Stimulated activated naive B cell treated with anti-CD40 and anti-IgM and Interleukin-4, amounts not matched to agents 10 μg/mL and 1 μg/mL and 100 μg/mL, for 72 hours (primary cell): ENCODE data around the gene IL22RA1.

ENCODE experiments used
- ATAC-seq, 2 donors: fragments of 150-1000 bp; cut with Tn5 transposase; replicated peaks; 2 replicates each; pipeline ENCODE4 v1.10.0; 2021; ENCODE audit warnings: moderate library complexity in 1 of 2
- DNase-seq: peaks from one replicate; pipeline ENCODE4 v3.0.0; 2021
- H3K27ac Mint-ChIP-seq: one replicate; pipeline ENCODE4 v1.8.0; 2022; ENCODE audit warnings: mild to moderate bottlenecking, mixed read lengths
- H3K27me3 Mint-ChIP-seq, 2 donors: one replicate each; pipeline ENCODE4 v1.8.0; 2022; ENCODE audit warnings: mixed read lengths in 2 of 2
- H3K36me3 Mint-ChIP-seq, 2 donors: one replicate each; pipeline ENCODE4 v1.8.0; 2022; ENCODE audit warnings: mixed read lengths in 2 of 2, mild to moderate bottlenecking in 1 of 2
- H3K4me1 Mint-ChIP-seq, 2 donors: one replicate each; pipeline ENCODE4 v1.8.0; 2022; ENCODE audit warnings: mixed read lengths in 2 of 2, mild to moderate bottlenecking in 1 of 2
- H3K4me3 Mint-ChIP-seq, 2 donors: one replicate each; pipeline ENCODE4 v1.8.0; 2022; ENCODE audit warnings: mild to moderate bottlenecking in 2 of 2, mixed read lengths in 2 of 2, moderate library complexity in 1 of 2
- H3K9me3 Mint-ChIP-seq, 2 donors: one replicate each; pipeline ENCODE4 v1.8.0; 2022; ENCODE audit warnings: mixed read lengths in 2 of 2, mild to moderate bottlenecking in 1 of 2

IL22RA1 gene

GRCh38 chr1:24082372-24082771 is 60.6 kb downstream of the IL22RA1 start:
- no peaks in the 10 kb centered on the region for H3K4me1 Mint-ChIP-seq
- H3K4me3 Mint-ChIP-seq, result no peak overlapping the region
- no peak for ATAC-seq
- no peaks in the 10 kb centered on the region for H3K36me3 Mint-ChIP-seq
- no peaks in the 10 kb centered on the region for H3K9me3 Mint-ChIP-seq
- peaks cover 16 to 26% of the 10 kb centered on the region in 2 donors for H3K27me3 Mint-ChIP-seq
- DNase-seq, result no peak
- no peak overlapping the region for H3K27ac Mint-ChIP-seq

- ATAC-seq (no peak), DNase-seq (no peak)
- Mint-ChIP-seq H3K36me3 (no peaks in the 10 kb centered on the region), H3K27ac (no peak overlapping the region), H3K4me1 (no peaks in the 10 kb centered on the region), H3K9me3 (no peaks in the 10 kb centered on the region), H3K4me3 (no peak overlapping the region), H3K27me3 (peaks cover 20 to 31% of the 10 kb centered on the region in 2 donors)
Observed at GRCh38 chr1:24081190-24081589, 61.8 kb downstream of the IL22RA1 start.

GRCh38 chr1:24080131-24080530 is 62.8 kb downstream of the IL22RA1 start:
- Mint-ChIP-seq H3K9me3 (no peaks in the 10 kb centered on the region), H3K27me3 (peaks cover 19 to 22% of the 10 kb centered on the region in 2 donors), H3K4me1 (no peaks in the 10 kb centered on the region), H3K27ac (no peak overlapping the region), H3K36me3 (no peaks in the 10 kb centered on the region), H3K4me3 (no peak overlapping the region)
- DNase-seq (no peak), ATAC-seq (no peak)

GRCh38 chr1:24077278-24077978 is 65.5 kb downstream of the IL22RA1 start:
- H3K27ac Mint-ChIP-seq, result no peak overlapping the region
- no peak overlapping the region for H3K4me3 Mint-ChIP-seq
- peaks cover 14 to 17% of the 10 kb centered on the region in 2 donors for H3K27me3 Mint-ChIP-seq
- no peaks in the 10 kb centered on the region for H3K4me1 Mint-ChIP-seq
- no peaks in the 10 kb centered on the region for H3K36me3 Mint-ChIP-seq
- no peak for DNase-seq
- ATAC-seq, result no peak
- H3K9me3 Mint-ChIP-seq, result no peaks in the 10 kb centered on the region

GRCh38 chr1:24075946-24076345 is 67.0 kb downstream of the IL22RA1 start:
- H3K36me3 Mint-ChIP-seq, result no peaks in the 10 kb centered on the region
- DNase-seq, result no peak
- H3K9me3 Mint-ChIP-seq, result no peaks in the 10 kb centered on the region
- ATAC-seq, result no peak
- no peak overlapping the region for H3K4me3 Mint-ChIP-seq
- H3K4me1 Mint-ChIP-seq, result no peaks in the 10 kb centered on the region
- H3K27ac Mint-ChIP-seq, result no peak overlapping the region
- peaks cover 10 to 14% of the 10 kb centered on the region in 2 donors for H3K27me3 Mint-ChIP-seq

- ATAC-seq (no peak), DNase-seq (no peak)
- Mint-ChIP-seq H3K27me3 (peaks cover 6 to 11% of the 10 kb centered on the region in 2 donors), H3K4me3 (no peak overlapping the region), H3K27ac (no peak overlapping the region), H3K9me3 (no peaks in the 10 kb centered on the region), H3K36me3 (no peaks in the 10 kb centered on the region), H3K4me1 (no peaks in the 10 kb centered on the region)
Observed at GRCh38 chr1:24075590-24075854, 67.4 kb downstream of the IL22RA1 start.

- ATAC-seq (no peak), DNase-seq (no peak)
- H3K27ac Mint-ChIP-seq, result no peak overlapping the region
- no peak overlapping the region for H3K4me3 Mint-ChIP-seq
- H3K9me3 Mint-ChIP-seq, result no peaks in the 10 kb centered on the region
- H3K36me3 Mint-ChIP-seq, result no peaks in the 10 kb centered on the region
- H3K27me3 Mint-ChIP-seq, result peaks cover 5 to 11% of the 10 kb centered on the region in 2 donors
- no peaks in the 10 kb centered on the region for H3K4me1 Mint-ChIP-seq
Observed at GRCh38 chr1:24074817-24075589, 67.9 kb downstream of the IL22RA1 start.

GRCh38 chr1:24074196-24074595 is 68.7 kb downstream of the IL22RA1 start:
- Mint-ChIP-seq H3K36me3 (no peaks in the 10 kb centered on the region), H3K9me3 (no peaks in the 10 kb centered on the region), H3K4me1 (no peaks in the 10 kb centered on the region), H3K27ac (no peak overlapping the region), H3K27me3 (peaks cover 5 to 11% of the 10 kb centered on the region in 2 donors), H3K4me3 (no peak overlapping the region)
- DNase-seq, result no peak
- no peak for ATAC-seq

- no peak overlapping the region for H3K27ac Mint-ChIP-seq
Observed at GRCh38 chr1:24071941-24072340, 71.0 kb downstream of the IL22RA1 start.

GRCh38 chr1:24070821-24071393 is 72.0 kb downstream of the IL22RA1 start:
- H3K27me3 Mint-ChIP-seq, result peaks cover 0 to 6% of the 10 kb centered on the region in 2 donors
- no peaks in the 10 kb centered on the region for H3K4me1 Mint-ChIP-seq
- peak; percentile 96 for ATAC-seq
- H3K36me3 Mint-ChIP-seq, result no peaks in the 10 kb centered on the region
- DNase-seq, result peak; percentile 66
- H3K9me3 Mint-ChIP-seq, result no peaks in the 10 kb centered on the region
- no peak overlapping the region for H3K4me3 Mint-ChIP-seq
- H3K27ac Mint-ChIP-seq, result no peak overlapping the region

More at GRCh38 chr1:24071941-24072340, 71.0 kb downstream of the IL22RA1 start:
- Mint-ChIP-seq H3K36me3 (no peaks in the 10 kb centered on the region), H3K27me3 (peaks cover 0 to 7% of the 10 kb centered on the region in 2 donors), H3K9me3 (no peaks in the 10 kb centered on the region), H3K4me1 (no peaks in the 10 kb centered on the region), H3K4me3 (no peak overlapping the region)
- DNase-seq, result no peak
- ATAC-seq, result no peak

- Mint-ChIP-seq H3K4me3 (no peak overlapping the region), H3K27me3 (peaks cover 0 to 6% of the 10 kb centered on the region in 2 donors), H3K9me3 (no peaks in the 10 kb centered on the region), H3K36me3 (no peaks in the 10 kb centered on the region), H3K4me1 (no peaks in the 10 kb centered on the region), H3K27ac (no peak overlapping the region)
- DNase-seq (no peak), ATAC-seq (no peak)
Observed at GRCh38 chr1:24069817-24070216, 73.1 kb downstream of the IL22RA1 start.
